HepG2 (cell line): ENCODE data around the gene AIF1. TPM values are rescaled to one million over a fixed set of nuclear protein-coding genes. Genes with fewer than 3 reads are reported as not detected.

ENCODE experiments used
- BORCS8-MEF2B ChIP-seq: sonication (generic); formaldehyde crosslinking; IDR thresholded peaks from 2 replicates; pipeline ENCODE4 v1.8.0; 2022; ENCODE audit warnings: mild to moderate bottlenecking, missing genetic modification reagents
- EHMT2 ChIP-seq: fragments of 200-600 bp; sonication (generic); IDR thresholded peaks from 2 replicates; pipeline ENCODE4 v1.7.0; 2017; ENCODE audit warnings: antibody characterized with exemption, low read depth, low read length, borderline replicate concordance
- HCFC1 ChIP-seq: fragments of 150-350 bp; IDR thresholded peaks from 2 replicates; pipeline ENCODE4 v1.6.1; 2014; ENCODE audit warnings: low read depth, low read length
- HMG20A ChIP-seq: IDR thresholded peaks from 2 replicates; pipeline ENCODE4 v1.6.1; 2016; ENCODE audit warnings: borderline replicate concordance
- KDM5B ChIP-seq: sonication (generic); formaldehyde crosslinking; IDR thresholded peaks from 2 replicates; pipeline ENCODE4 v1.4.0; 2020; ENCODE audit warnings: missing genetic modification reagents, mild to moderate bottlenecking, borderline replicate concordance
- MLLT10 ChIP-seq: sonication (generic); formaldehyde crosslinking; IDR thresholded peaks from 2 replicates; pipeline ENCODE4 v1.4.0; 2020; ENCODE audit warnings: missing genetic modification reagents
- POLR2AphosphoS5 ChIP-seq: IDR thresholded peaks from 2 replicates; pipeline ENCODE4 v1.6.1; 2012; ENCODE audit warnings: low read depth, low read length
- POLR2G ChIP-seq: fragments of 200-400 bp; formaldehyde crosslinking; IDR thresholded peaks from 2 replicates; pipeline ENCODE4 v1.6.1; 2018; ENCODE audit warnings: mild to moderate bottlenecking, low read depth, low read length, moderate library complexity
- RERE ChIP-seq: IDR thresholded peaks from 2 replicates; pipeline ENCODE4 v1.6.1; 2016; ENCODE audit warnings: low read depth, missing genetic modification reagents, missing compliant biosample characterization
- SATB2 ChIP-seq: sonication (generic); formaldehyde crosslinking; IDR thresholded peaks from 2 replicates; pipeline ENCODE4 v1.5.0; 2020; ENCODE audit warnings: missing genetic modification reagents
- SIN3A ChIP-seq: IDR thresholded peaks from 2 replicates; pipeline ENCODE4 v1.6.1; 2011; ENCODE audit warnings: low read depth, mild to moderate bottlenecking, control low read depth, low read length, borderline replicate concordance
- SMAD3 ChIP-seq: sonication (generic); formaldehyde crosslinking; IDR thresholded peaks from 2 replicates; pipeline ENCODE4 v1.4.0; 2020; ENCODE audit warnings: missing genetic modification reagents
- SNRNP70 ChIP-seq: fragments of 200-400 bp; formaldehyde crosslinking; IDR thresholded peaks from 2 replicates; pipeline ENCODE4 v1.6.1; 2017; ENCODE audit warnings: mild to moderate bottlenecking, low read depth, low read length, moderate library complexity
- SSRP1 ChIP-seq: IDR thresholded peaks from 2 replicates; pipeline ENCODE4 v1.6.1; 2016; ENCODE audit warnings: control low read depth
- TARDBP ChIP-seq: sonication (generic); formaldehyde crosslinking; IDR thresholded peaks from 2 replicates; pipeline ENCODE4 v1.8.0; 2022; ENCODE audit warnings: mild to moderate bottlenecking, missing genetic modification reagents
- XRCC5 ChIP-seq: fragments of 200-400 bp; formaldehyde crosslinking; optimal IDR thresholded peaks from 2 replicates; pipeline ENCODE3; 2017; ENCODE audit warnings: mild to moderate bottlenecking, low read length
- ZBTB39 ChIP-seq: sonication (generic); formaldehyde crosslinking; IDR thresholded peaks from 2 replicates; pipeline ENCODE4 v1.5.0; 2020; ENCODE audit warnings: missing genetic modification reagents
- ZFP36 ChIP-seq: fragments of 150-350 bp; IDR thresholded peaks from 2 replicates; pipeline ENCODE4 v1.6.1; 2018; ENCODE audit warnings: borderline replicate concordance, low read length, low read depth; ENCODE audit not compliant: partially characterized antibody
- ZNF160 ChIP-seq: sonication (generic); formaldehyde crosslinking; IDR thresholded peaks from 2 replicates; pipeline ENCODE4 v1.8.0; 2022; ENCODE audit warnings: mild to moderate bottlenecking, inconsistent platforms, missing genetic modification reagents
- ZNF235 ChIP-seq: sonication (generic); formaldehyde crosslinking; IDR thresholded peaks from 2 replicates; pipeline ENCODE4 v1.8.1; 2023; ENCODE audit warnings: mild to moderate bottlenecking, missing genetic modification reagents, borderline replicate concordance
- ZNF253 ChIP-seq: sonication (generic); formaldehyde crosslinking; IDR thresholded peaks from 2 replicates; pipeline ENCODE4 v1.8.0; 2022; ENCODE audit warnings: mild to moderate bottlenecking, missing genetic modification reagents, borderline replicate concordance
- ZNF547 ChIP-seq: sonication (generic); formaldehyde crosslinking; IDR thresholded peaks from 2 replicates; pipeline ENCODE4 v1.5.1; 2020; ENCODE audit warnings: mild to moderate bottlenecking, missing genetic modification reagents
- ZNF841 ChIP-seq: sonication (generic); formaldehyde crosslinking; IDR thresholded peaks from 2 replicates; pipeline ENCODE4 v1.8.1; 2023; ENCODE audit warnings: missing genetic modification reagents, borderline replicate concordance
- ZNF891 ChIP-seq: sonication (generic); formaldehyde crosslinking; IDR thresholded peaks from 2 replicates; pipeline ENCODE4 v1.5.0; 2020; ENCODE audit warnings: mild to moderate bottlenecking, missing genetic modification reagents
- polyA plus RNA-seq, 8 experiments: library from polyadenylated mRNA; depleted of rRNA in 3 of 8; stranded (reverse) in 7 of 8; unstranded in 1 of 8; fragments of >200 nt; fragmentation: Illumina TruSeq in 4 of 8; extraction: Trizol in 4 of 8; gene quantifications; 2 replicates each; pipeline versions ENCODE4 v1.2.1 to v1.2.3, GENCODE V29; 2011 to 2016; ENCODE audit warnings: low read depth in 4 of 8, missing spikeins in 1 of 8, mixed read lengths in 1 of 8; ENCODE audit not compliant: insufficient read depth in 1 of 8
- total RNA-seq, 5 experiments: library from RNA; depleted of rRNA; stranded (reverse); fragments of >200 nt; fragmentation: Illumina TruSeq; extraction: Trizol; gene quantifications; 2 replicates each; pipeline ENCODE4 v1.2.3, GENCODE V29; 2016; ENCODE audit warnings: low read depth in 1 of 5

The AIF1 gene
- total and polyA plus RNA-seq, 2 of the 13 experiments (the other 11 are each of a cell fraction or from before 2014, with no cell fraction given), result 1.5 TPM; not detected in 1

- TF ChIP-seq HMG20A (CRISPR knock-in tag) (no peak), MLLT10 (no peak), SSRP1 (peak; percentile 48), SATB2 (no peak), BORCS8-MEF2B (no peak; the same call in 1 of the 2 replicates), ZBTB39 (CRISPR knock-in tag) (no peak), ZNF547 (CRISPR knock-in tag) (no peak), RERE (CRISPR knock-in tag) (no peak), XRCC5 (no peak), SNRNP70 (no peak), SIN3A (no peak), ZNF253 (CRISPR knock-in tag) (no peak), SMAD3 (CRISPR knock-in tag) (no peak), POLR2AphosphoS5 (peak; percentile 32; the same call in 1 of the 2 replicates), ZNF841 (CRISPR knock-in tag) (no peak), KDM5B (CRISPR knock-in tag) (peak; percentile 29; the same call in 1 of the 2 replicates), ZNF891 (CRISPR knock-in tag) (no peak), ZNF235 (CRISPR knock-in tag) (peak; percentile 53; the same call in 1 of the 2 replicates), POLR2G (peak; percentile 44; the same call in 1 of the 2 replicates), ZNF160 (CRISPR knock-in tag) (0 out of 2 replicates have a peak, but pooled peaks have one; percentile 24), TARDBP (CRISPR knock-in tag) (0 out of 2 replicates have a peak, but pooled peaks have one; percentile 5), EHMT2 (no peak), ZFP36 (no peak), HCFC1 (no peak)
These were observed 46.5 kb downstream of the AIF1 start (continued) for GRCh38 chr6:31661262-31662123.
